Hepatocyte (in vitro differentiated cells): ENCODE measurements around the gene TCF12.

Experiments
- CTCF ChIP-seq: fragments of 200-600 bp; sonication (generic); IDR thresholded peaks from 2 replicates; pipeline ENCODE4 v1.5.1; 2016; ENCODE audit warnings: antibody characterized with exemption, mild to moderate bottlenecking; ENCODE audit not compliant: poor library complexity
- EZH2 ChIP-seq: fragments of 200-600 bp; sonication (generic); IDR thresholded peaks from 2 replicates; pipeline ENCODE4 v1.6.1; 2016; ENCODE audit warnings: antibody characterized with exemption, mild to moderate bottlenecking, borderline replicate concordance
- EZH2phosphoT487 ChIP-seq: fragments of 200-600 bp; sonication (generic); IDR thresholded peaks from one replicate; pipeline ENCODE4 v1.6.1; 2018; ENCODE audit warnings: antibody characterized with exemption, mild to moderate bottlenecking, low read depth, moderate library complexity; ENCODE audit not compliant: unreplicated experiment, severe bottlenecking

GRCh38 chr15:57160823-57161560 is 242.5 kb downstream of the TCF12 start:
- TF ChIP-seq CTCF (no peak), EZH2 (no peak), EZH2phosphoT487 (no peak)
